HG02571 (cell line): ENCODE data around the gene SNAI3.
"Not testable (repeated sequence)": the region's sequence is repeated elsewhere in the genome, so short reads cannot be mapped to it uniquely, and the experiment has no call there.

Source experiments
- ATAC-seq: cut with Tn5 transposase; IDR thresholded peaks from one replicate; pipeline ENCODE4 v1.9.1; 2021; ENCODE audit warnings: mild to moderate bottlenecking, moderate library complexity; ENCODE audit not compliant: unreplicated experiment

Gene SNAI3

GRCh38 chr16:88671806-88672205 lies 14.5 kb downstream of the SNAI3 start:
- ATAC-seq = no peak

- ATAC-seq = no peak
Measured at GRCh38 chr16:88669980-88670379, 16.3 kb downstream of the SNAI3 start.

- not testable (repeated sequence) for ATAC-seq
Measured at GRCh38 chr16:88669493-88669892, 16.8 kb downstream of the SNAI3 start.

GRCh38 chr16:88667461-88667860 lies 18.8 kb downstream of the SNAI3 start:
- ATAC-seq = no peak

- ATAC-seq = no peak
Measured at GRCh38 chr16:88665570-88665969, 20.7 kb downstream of the SNAI3 start.

- no peak for ATAC-seq
Measured at GRCh38 chr16:88665148-88665547, 21.2 kb downstream of the SNAI3 start.

GRCh38 chr16:88662843-88663606 lies 23.3 kb downstream of the SNAI3 start, which contains the start of gene MVD:
TSS of gene MVD (minus strand) at chr16:88663091. CDS start at chr16:88663080, 11 bp downstream.
- ATAC-seq = peak; percentile 90

GRCh38 chr16:88662222-88662842 lies 24.0 kb downstream of the SNAI3 start:
- ATAC-seq = no peak

GRCh38 chr16:88661468-88661867 lies 24.8 kb downstream of the SNAI3 start:
- ATAC-seq = no peak

GRCh38 chr16:88659160-88659559 lies 27.1 kb downstream of the SNAI3 start:
- no peak for ATAC-seq

- no peak for ATAC-seq
Measured at GRCh38 chr16:88658714-88659113, 27.6 kb downstream of the SNAI3 start.

GRCh38 chr16:88657371-88657770 lies 28.9 kb downstream of the SNAI3 start:
- ATAC-seq = no peak

GRCh38 chr16:88656291-88656980 lies 29.9 kb downstream of the SNAI3 start:
- ATAC-seq = no peak

- ATAC-seq = no peak
Measured at GRCh38 chr16:88655733-88656281, 30.5 kb downstream of the SNAI3 start.

GRCh38 chr16:88655053-88655732 lies 31.1 kb downstream of the SNAI3 start:
- ATAC-seq = no peak

- ATAC-seq = no peak
Measured at GRCh38 chr16:88654363-88655052, 31.8 kb downstream of the SNAI3 start.

GRCh38 chr16:88653596-88654362 lies 32.5 kb downstream of the SNAI3 start:
- ATAC-seq = no peak

- ATAC-seq = no peak
Measured at GRCh38 chr16:88653101-88653500, 33.2 kb downstream of the SNAI3 start.

GRCh38 chr16:88652762-88653063 lies 33.6 kb downstream of the SNAI3 start:
- no peak for ATAC-seq
